Spleen (tissue), 11 donors: ENCODE measurements around the gene KCNC3. TPM values are rescaled to one million over a fixed set of nuclear protein-coding genes. Genes with fewer than 3 reads are reported as not detected.

Source experiments
- DNase-seq: peaks from one replicate; pipeline ENCODE4 v3.0.0-alpha.2; 2020
- H3K27ac ChIP-seq, 8 donors: fragments of 200-600 bp; sonication (generic) in 7 of 8; 1 replicate in 4 of 8; 2 replicates in 4 of 8; pipeline versions ENCODE4 v1.5.0 to v1.8.0; 2016 to 2021; ENCODE audit warnings: inconsistent platforms in 4 of 8, mild to moderate bottlenecking in 4 of 8, moderate library complexity in 1 of 8
- H3K27me3 ChIP-seq, 7 donors: fragments of 200-600 bp; sonication (generic) in 6 of 7; replicated peaks in 1 of 7; 1 replicate in 4 of 7; 2 replicates in 3 of 7; pipeline versions ENCODE4 v1.5.0 to v1.8.0; 2016 to 2021; ENCODE audit warnings: inconsistent platforms in 3 of 7, mild to moderate bottlenecking in 1 of 7
- H3K36me3 ChIP-seq, 6 donors: fragments of 200-600 bp; sonication (generic) in 5 of 6; 1 replicate in 4 of 6; 2 replicates in 2 of 6; pipeline versions ENCODE4 v1.5.0 to v1.8.0; 2016 to 2021; ENCODE audit warnings: inconsistent platforms in 2 of 6
- H3K4me1 ChIP-seq, 6 donors: fragments of 200-600 bp; sonication (generic) in 5 of 6; 1 replicate in 3 of 6; 2 replicates in 3 of 6; pipeline versions ENCODE4 v1.5.0 to v1.8.0; 2016 to 2021; ENCODE audit warnings: inconsistent platforms in 3 of 6
- H3K4me3 ChIP-seq, 8 donors: fragments of 200-600 bp; sonication (generic) in 7 of 8; 1 replicate in 4 of 8; 2 replicates in 4 of 8; pipeline versions ENCODE4 v1.5.0 to v1.8.0; 2016 to 2021; ENCODE audit warnings: inconsistent platforms in 4 of 8, mild to moderate bottlenecking in 4 of 8, moderate library complexity in 2 of 8
- H3K9me3 ChIP-seq, 8 donors: fragments of 200-600 bp; sonication (generic) in 7 of 8; 1 replicate in 4 of 8; 2 replicates in 4 of 8; pipeline versions ENCODE4 v1.5.0 to v1.8.0; 2016 to 2021; ENCODE audit warnings: inconsistent platforms in 4 of 8
- POLR2A ChIP-seq, 3 donors: fragments of 450-650 bp; IDR thresholded peaks; one replicate each; pipeline ENCODE4 v1.5.1; 2017; ENCODE audit warnings: antibody characterized with exemption in 3 of 3, mild to moderate bottlenecking in 1 of 3
- POLR2AphosphoS5 ChIP-seq, 3 donors: sonication (generic); formaldehyde crosslinking; IDR thresholded peaks; one replicate each; pipeline ENCODE4 v1.5.1; 2017; ENCODE audit warnings: antibody characterized with exemption in 3 of 3
- WGBS, 5 donors: extraction: QIAGEN DNeasy Blood & Tissue Kit in 3 of 5; methylation state at CpG; one replicate each; pipeline versions ENCODE4 v1.1.5 to v1.1.7; 2013 to 2018; 5-methylcytosine and 5-hydroxymethylcytosine counted together
- intact Hi-C: fragments of 100-400 bp; cut with DNase I; formaldehyde crosslinking; loops from one replicate; pipeline ENCODE4 v1.15.0; 2023; ENCODE audit warnings: low total_unique reads
- polyA plus RNA-seq, 3 donors: library from polyadenylated mRNA; stranded (reverse); fragments of 200-250 nt; gene quantifications; one replicate each; pipeline ENCODE4 v1.2.1, GENCODE V29; 2013
- total RNA-seq, 7 donors: library from RNA; depleted of rRNA in 3 of 7; stranded (reverse); fragments of >200 nt in 3 of 7; fragmentation: NEBNext Ultra II Directional in 4 of 7; extraction: Animal tissue kit (Norgen Biotek cat#: 25700) in 4 of 7; gene quantifications; one replicate each; pipeline versions ENCODE4 v1.1.0 to v1.2.1, GENCODE V29; 2016 to 2021
- TF ChIP-seq, protein P1 (sequence below), 11 experiments: fragments of 200-600 bp in 7 of 11; fragments of 450-650 bp in 4 of 11; sonication (generic) in 4 of 11; IDR thresholded peaks in 8 of 11; conservative IDR thresholded peaks in 3 of 11; 1 replicate in 7 of 11; 2 replicates in 4 of 11; pipeline versions ENCODE4 v1.4.0 to v1.8.0; 2016 to 2021; ENCODE audit warnings: antibody characterized with exemption in 11 of 11, inconsistent platforms in 4 of 11, mild to moderate bottlenecking in 1 of 11
- donor health status: healthy with polysubstance abuse.
- donor health status: DM: no; HTN: no; CAD: no; lungs with moderate emphysema.
- donor health status: DM: no; HTN: no; CAD: no.
- donor health status: Bipolar disorder and iron deficiency.
- donor health status: healthy.
- donor health status: DM: no; HTN: no; CAD: no.
- donor health status: DM: yes; HTN: yes; CAD: no.

The KCNC3 gene
- total and polyA plus RNA-seq, 10 donors, result 0.72 to 20.8 (median 5.2) TPM

DNA sequence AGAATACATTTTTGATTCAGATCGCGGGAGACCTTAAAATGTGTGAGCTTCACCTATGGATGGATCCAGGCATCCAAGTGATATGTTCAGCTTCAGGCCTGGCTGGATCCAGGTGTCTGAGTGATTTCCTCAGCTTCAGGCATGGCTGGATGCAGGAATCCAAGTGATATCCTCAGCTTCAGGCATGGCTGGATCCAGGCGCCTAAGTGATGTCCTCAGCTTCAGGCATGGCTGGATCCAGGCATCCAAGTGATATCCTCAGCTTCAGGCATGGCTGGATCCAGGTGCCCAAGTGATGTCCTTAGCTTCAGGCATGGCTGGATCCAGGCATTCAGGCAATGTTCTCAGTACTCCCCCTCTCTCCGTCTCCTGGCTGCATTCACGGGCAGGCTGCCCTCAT lies 60.7 kb downstream of the KCNC3 start:
- Histone ChIP-seq H3K9me3 (no peaks in the 10 kb centered on the region), H3K27ac (no peak overlapping the region), H3K4me1 (no peaks in the 10 kb centered on the region), H3K36me3 (no peaks in the 10 kb centered on the region), H3K4me3 (no peak overlapping the region), H3K27me3 (peaks cover 0 to 57% (median 0%) of the 10 kb centered on the region in 7 donors)
- 90 to 95% (median 94%) methylated on average over 5 of the region's 5 CpGs for WGBS, 5 donors
- intact Hi-C loops, result no loop called here
- no peak for DNase-seq
- TF ChIP-seq, protein P1, sequence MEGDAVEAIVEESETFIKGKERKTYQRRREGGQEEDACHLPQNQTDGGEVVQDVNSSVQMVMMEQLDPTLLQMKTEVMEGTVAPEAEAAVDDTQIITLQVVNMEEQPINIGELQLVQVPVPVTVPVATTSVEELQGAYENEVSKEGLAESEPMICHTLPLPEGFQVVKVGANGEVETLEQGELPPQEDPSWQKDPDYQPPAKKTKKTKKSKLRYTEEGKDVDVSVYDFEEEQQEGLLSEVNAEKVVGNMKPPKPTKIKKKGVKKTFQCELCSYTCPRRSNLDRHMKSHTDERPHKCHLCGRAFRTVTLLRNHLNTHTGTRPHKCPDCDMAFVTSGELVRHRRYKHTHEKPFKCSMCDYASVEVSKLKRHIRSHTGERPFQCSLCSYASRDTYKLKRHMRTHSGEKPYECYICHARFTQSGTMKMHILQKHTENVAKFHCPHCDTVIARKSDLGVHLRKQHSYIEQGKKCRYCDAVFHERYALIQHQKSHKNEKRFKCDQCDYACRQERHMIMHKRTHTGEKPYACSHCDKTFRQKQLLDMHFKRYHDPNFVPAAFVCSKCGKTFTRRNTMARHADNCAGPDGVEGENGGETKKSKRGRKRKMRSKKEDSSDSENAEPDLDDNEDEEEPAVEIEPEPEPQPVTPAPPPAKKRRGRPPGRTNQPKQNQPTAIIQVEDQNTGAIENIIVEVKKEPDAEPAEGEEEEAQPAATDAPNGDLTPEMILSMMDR (IDR thresholded peaks at IDR 0.05 in 8 of 11, conservative IDR thresholded peaks at IDR 0.05 in 3 of 11), result no peak
- TF ChIP-seq POLR2AphosphoS5 (IDR thresholded peaks at IDR 0.05) (no peak), POLR2A (IDR thresholded peaks at IDR 0.05) (no peak)

DNA sequence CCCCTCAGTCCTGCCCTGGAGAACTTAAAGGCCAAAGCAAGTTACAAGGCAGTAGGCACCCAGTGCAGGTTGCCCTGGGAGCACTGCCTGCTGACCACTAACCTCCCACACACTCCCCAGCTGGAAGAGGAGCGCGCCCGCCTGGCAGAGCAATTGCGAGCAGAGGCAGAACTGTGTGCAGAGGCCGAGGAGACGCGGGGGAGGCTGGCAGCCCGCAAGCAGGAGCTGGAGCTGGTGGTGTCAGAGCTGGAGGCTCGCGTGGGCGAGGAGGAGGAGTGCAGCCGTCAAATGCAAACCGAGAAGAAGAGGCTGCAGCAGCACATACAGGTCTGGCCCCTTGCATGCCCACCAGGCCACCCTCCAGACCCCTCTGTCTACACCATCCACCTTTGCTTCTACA lies 61.1 kb downstream of the KCNC3 start:
- no peak overlapping the region for H3K4me3 ChIP-seq
- H3K4me1 ChIP-seq, result no peaks in the 10 kb centered on the region
- intact Hi-C loops, result no loop called here
- peaks cover 0 to 57% (median 0%) of the 10 kb centered on the region in 7 donors for H3K27me3 ChIP-seq
- DNase-seq, result no peak
- WGBS, 5 donors, result 67 to 79% (median 78%) methylated on average over 12 to 13 of the region's 13 CpGs
- H3K36me3 ChIP-seq, result no peaks in the 10 kb centered on the region
- no peak overlapping the region for H3K27ac ChIP-seq
- H3K9me3 ChIP-seq, result no peaks in the 10 kb centered on the region
- TF ChIP-seq POLR2A (IDR thresholded peaks at IDR 0.05) (no peak), POLR2AphosphoS5 (IDR thresholded peaks at IDR 0.05) (no peak)
- TF ChIP-seq, protein P1 (IDR thresholded peaks at IDR 0.05 in 8 of 11, conservative IDR thresholded peaks at IDR 0.05 in 3 of 11), result no peak

DNA sequence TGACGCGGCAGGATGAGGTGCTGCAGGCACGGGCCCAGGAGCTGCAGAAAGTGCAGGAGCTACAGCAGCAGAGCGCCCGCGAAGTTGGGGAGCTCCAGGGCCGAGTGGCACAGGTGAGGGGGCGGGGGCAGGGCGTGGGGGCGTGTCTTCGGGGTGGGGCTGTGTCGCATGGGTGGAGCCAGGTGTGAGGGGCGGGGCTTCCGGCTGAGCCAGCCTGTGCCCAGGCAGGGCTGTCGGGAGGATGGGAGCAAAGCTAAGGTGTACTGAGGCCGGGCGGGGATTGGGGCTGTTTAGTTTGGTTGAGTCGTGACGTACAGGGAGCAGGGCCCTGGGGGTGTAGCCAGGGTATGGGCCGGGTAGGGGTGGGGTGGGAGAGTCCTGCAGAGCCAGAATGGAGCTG lies 62.3 kb downstream of the KCNC3 start:
- 17 to 27% (median 20%) methylated on average over 14 to 20 of the region's 20 CpGs for whole genome bisulfite sequencing, 5 donors
- no peak for DNase-seq
- no peak overlapping the region for H3K4me3 ChIP-seq
- H3K4me1 ChIP-seq, result no peaks in the 10 kb centered on the region
- no peak overlapping the region for H3K27ac ChIP-seq
- H3K9me3 ChIP-seq, result no peaks in the 10 kb centered on the region
- no peak for TF ChIP-seq POLR2AphosphoS5 (IDR thresholded peaks at IDR 0.05)
- no peak for TF ChIP-seq POLR2A (IDR thresholded peaks at IDR 0.05)
- TF ChIP-seq, protein P1 (IDR thresholded peaks at IDR 0.05 in 8 of 11, conservative IDR thresholded peaks at IDR 0.05 in 3 of 11), result no peak
- H3K36me3 ChIP-seq, result no peaks in the 10 kb centered on the region
- intact Hi-C loops, result no loop called here
- peaks cover 0 to 54% (median 0%) of the 10 kb centered on the region in 7 donors for H3K27me3 ChIP-seq

DNA sequence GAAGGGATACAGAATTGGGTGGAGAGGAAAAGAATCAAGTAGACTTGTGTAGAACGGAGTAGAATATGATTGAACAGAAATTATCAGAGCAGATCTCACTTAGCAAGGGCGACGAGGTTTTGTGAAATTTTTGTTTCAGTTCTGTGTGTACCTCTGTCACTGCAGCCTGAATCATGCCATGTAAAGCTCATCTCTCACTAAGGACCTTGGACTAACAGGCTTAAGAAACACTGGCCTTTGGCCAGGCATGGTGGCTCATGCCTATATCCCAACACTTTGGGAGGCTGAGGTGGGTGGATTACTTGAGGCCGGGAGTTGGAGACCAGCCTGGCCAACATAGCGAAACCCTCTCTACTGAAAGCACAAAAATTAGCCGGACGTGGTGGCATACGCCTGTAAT lies 63.1 kb downstream of the KCNC3 start:
- intact Hi-C loops, result no loop called here
- WGBS, 5 donors, result 85 to 93% (median 88%) methylated on average over 8 of the region's 8 CpGs
- no peaks in the 10 kb centered on the region for H3K4me1 ChIP-seq
- no peak for DNase-seq
- peaks cover 0 to 51% (median 0%) of the 10 kb centered on the region in 7 donors for H3K27me3 ChIP-seq
- no peaks in the 10 kb centered on the region for H3K9me3 ChIP-seq
- TF ChIP-seq POLR2A (IDR thresholded peaks at IDR 0.05) (no peak), POLR2AphosphoS5 (IDR thresholded peaks at IDR 0.05) (no peak)
- TF ChIP-seq, protein P1 (IDR thresholded peaks at IDR 0.05 in 8 of 11, conservative IDR thresholded peaks at IDR 0.05 in 3 of 11), result no peak
- no peak overlapping the region for H3K27ac ChIP-seq
- H3K4me3 ChIP-seq, result no peak overlapping the region
- no peaks in the 10 kb centered on the region for H3K36me3 ChIP-seq
